Measurements from ENCODE around the gene CCDC178. TPM values are rescaled to one million over a fixed set of nuclear protein-coding genes. Genes with fewer than 3 reads are reported as not detected.

Gene CCDC178
- polyA plus RNA-seq, 1 donor from 2014 or later, result not detected

DNA sequence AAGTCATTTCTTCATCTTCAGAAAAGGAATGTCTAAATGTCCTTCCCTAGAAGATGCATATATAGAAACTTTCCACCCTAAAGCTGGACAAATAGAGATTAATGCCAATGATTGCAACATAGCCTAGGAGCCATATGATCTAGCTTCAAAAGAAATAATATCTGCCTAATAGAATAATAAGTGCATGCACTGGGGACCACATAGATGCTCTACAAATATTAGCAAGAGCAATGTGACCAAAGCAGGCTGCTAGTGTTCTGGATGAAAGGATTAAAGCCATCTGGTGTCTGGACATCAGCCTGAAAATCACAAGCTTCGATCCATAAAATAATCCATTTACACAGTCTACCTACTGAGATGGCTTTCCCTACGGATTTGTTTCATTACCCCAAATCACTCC lies 387.6 kb downstream of the CCDC178 start:
- Histone ChIP-seq H3K4me2 (ENCODE audit: low read length) (no peak overlapping the region), H4K20me1 (ENCODE audit: insufficient read depth) (no peaks in the 10 kb centered on the region), H3K4me3 (ENCODE audit: low read length) (no peak overlapping the region), H3K9me2 (ENCODE audit: insufficient read depth, low read length) (no peaks in the 10 kb centered on the region), H3K27ac (ENCODE audit: low read length) (no peak overlapping the region), H2AFZ (ENCODE audit: low read depth, low read length) (no peak overlapping the region), H3K79me2 (replicated peaks; ENCODE audit: insufficient read depth, low read length) (no peaks in the 10 kb centered on the region), H3K36me3 (ENCODE audit: insufficient read depth, low read length) (no peaks in the 10 kb centered on the region), H3K9ac (ENCODE audit: low read length) (no peak overlapping the region), H3F3A (ENCODE audit: insufficient read depth, low read length, poor library complexity, severe bottlenecking) (no peaks in the 10 kb centered on the region), H3K27me3 (ENCODE audit: insufficient read depth, low read depth, low read length) (no peaks in the 10 kb centered on the region), H3K9me3 (ENCODE audit: low read length) (no peaks in the 10 kb centered on the region)
- TF ChIP-seq TAF1 (IDR thresholded peaks at IDR 0.05; ENCODE audit: low read depth) (no peak), RAD21 (conservative IDR thresholded peaks at IDR 0.05) (no peak), POLR2AphosphoS5 (IDR thresholded peaks at IDR 0.05) (no peak), SMC3 (conservative IDR thresholded peaks at IDR 0.05; ENCODE audit: poor library complexity) (no peak), EZH2 (IDR thresholded peaks at IDR 0.05; ENCODE audit: borderline replicate concordance, insufficient read depth, low read length, poor library complexity, severe bottlenecking) (no peak), EP300 (conservative IDR thresholded peaks at IDR 0.05; ENCODE audit: poor library complexity, severe bottlenecking) (no peak), MXI1 (conservative IDR thresholded peaks at IDR 0.05; ENCODE audit: poor library complexity, severe bottlenecking) (no peak)
- TF ChIP-seq, protein P1, sequence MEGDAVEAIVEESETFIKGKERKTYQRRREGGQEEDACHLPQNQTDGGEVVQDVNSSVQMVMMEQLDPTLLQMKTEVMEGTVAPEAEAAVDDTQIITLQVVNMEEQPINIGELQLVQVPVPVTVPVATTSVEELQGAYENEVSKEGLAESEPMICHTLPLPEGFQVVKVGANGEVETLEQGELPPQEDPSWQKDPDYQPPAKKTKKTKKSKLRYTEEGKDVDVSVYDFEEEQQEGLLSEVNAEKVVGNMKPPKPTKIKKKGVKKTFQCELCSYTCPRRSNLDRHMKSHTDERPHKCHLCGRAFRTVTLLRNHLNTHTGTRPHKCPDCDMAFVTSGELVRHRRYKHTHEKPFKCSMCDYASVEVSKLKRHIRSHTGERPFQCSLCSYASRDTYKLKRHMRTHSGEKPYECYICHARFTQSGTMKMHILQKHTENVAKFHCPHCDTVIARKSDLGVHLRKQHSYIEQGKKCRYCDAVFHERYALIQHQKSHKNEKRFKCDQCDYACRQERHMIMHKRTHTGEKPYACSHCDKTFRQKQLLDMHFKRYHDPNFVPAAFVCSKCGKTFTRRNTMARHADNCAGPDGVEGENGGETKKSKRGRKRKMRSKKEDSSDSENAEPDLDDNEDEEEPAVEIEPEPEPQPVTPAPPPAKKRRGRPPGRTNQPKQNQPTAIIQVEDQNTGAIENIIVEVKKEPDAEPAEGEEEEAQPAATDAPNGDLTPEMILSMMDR (IDR thresholded peaks at IDR 0.05; ENCODE audit: poor library complexity, severe bottlenecking), result no peak
- TF ChIP-seq, protein P2, sequence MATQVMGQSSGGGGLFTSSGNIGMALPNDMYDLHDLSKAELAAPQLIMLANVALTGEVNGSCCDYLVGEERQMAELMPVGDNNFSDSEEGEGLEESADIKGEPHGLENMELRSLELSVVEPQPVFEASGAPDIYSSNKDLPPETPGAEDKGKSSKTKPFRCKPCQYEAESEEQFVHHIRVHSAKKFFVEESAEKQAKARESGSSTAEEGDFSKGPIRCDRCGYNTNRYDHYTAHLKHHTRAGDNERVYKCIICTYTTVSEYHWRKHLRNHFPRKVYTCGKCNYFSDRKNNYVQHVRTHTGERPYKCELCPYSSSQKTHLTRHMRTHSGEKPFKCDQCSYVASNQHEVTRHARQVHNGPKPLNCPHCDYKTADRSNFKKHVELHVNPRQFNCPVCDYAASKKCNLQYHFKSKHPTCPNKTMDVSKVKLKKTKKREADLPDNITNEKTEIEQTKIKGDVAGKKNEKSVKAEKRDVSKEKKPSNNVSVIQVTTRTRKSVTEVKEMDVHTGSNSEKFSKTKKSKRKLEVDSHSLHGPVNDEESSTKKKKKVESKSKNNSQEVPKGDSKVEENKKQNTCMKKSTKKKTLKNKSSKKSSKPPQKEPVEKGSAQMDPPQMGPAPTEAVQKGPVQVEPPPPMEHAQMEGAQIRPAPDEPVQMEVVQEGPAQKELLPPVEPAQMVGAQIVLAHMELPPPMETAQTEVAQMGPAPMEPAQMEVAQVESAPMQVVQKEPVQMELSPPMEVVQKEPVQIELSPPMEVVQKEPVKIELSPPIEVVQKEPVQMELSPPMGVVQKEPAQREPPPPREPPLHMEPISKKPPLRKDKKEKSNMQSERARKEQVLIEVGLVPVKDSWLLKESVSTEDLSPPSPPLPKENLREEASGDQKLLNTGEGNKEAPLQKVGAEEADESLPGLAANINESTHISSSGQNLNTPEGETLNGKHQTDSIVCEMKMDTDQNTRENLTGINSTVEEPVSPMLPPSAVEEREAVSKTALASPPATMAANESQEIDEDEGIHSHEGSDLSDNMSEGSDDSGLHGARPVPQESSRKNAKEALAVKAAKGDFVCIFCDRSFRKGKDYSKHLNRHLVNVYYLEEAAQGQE (IDR thresholded peaks at IDR 0.05; ENCODE audit: borderline replicate concordance), result no peak

DNA sequence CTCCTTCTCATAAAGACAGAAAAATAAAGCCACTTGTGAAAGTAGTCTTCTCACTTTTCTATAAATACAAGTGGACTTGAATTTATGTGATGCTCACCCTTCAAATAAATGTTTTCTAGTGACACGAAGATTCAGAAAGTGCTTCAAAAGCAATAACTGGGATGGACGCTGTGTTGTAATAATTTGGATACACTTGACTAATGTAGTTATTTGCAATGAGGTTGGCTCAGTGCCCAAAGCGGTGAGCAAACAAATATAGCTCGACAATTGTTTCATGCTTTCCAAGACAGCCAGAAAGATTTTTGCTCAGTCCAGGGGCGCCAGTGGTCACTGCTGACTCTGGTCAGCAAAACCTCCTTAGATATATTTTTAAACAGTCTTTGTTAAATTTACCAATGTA lies 389.1 kb downstream of the CCDC178 start:
- H3K79me2 ChIP-seq (replicated peaks; ENCODE audit: insufficient read depth, low read length), result no peaks in the 10 kb centered on the region
- no peak overlapping the region for H3K4me2 ChIP-seq (ENCODE audit: low read length)
- H3K9ac ChIP-seq (ENCODE audit: low read length), result no peak overlapping the region
- no peaks in the 10 kb centered on the region for H3K27me3 ChIP-seq (ENCODE audit: insufficient read depth, low read depth, low read length)
- no peaks in the 10 kb centered on the region for H3K9me3 ChIP-seq (ENCODE audit: low read length)
- TF ChIP-seq RAD21 (conservative IDR thresholded peaks at IDR 0.05) (no peak), POLR2AphosphoS5 (IDR thresholded peaks at IDR 0.05) (no peak), EZH2 (IDR thresholded peaks at IDR 0.05; ENCODE audit: borderline replicate concordance, insufficient read depth, low read length, poor library complexity, severe bottlenecking) (no peak), TAF1 (IDR thresholded peaks at IDR 0.05; ENCODE audit: low read depth) (no peak)
- no peak overlapping the region for H3K4me3 ChIP-seq (ENCODE audit: low read length)
- no peaks in the 10 kb centered on the region for H4K20me1 ChIP-seq (ENCODE audit: insufficient read depth)
- no peaks in the 10 kb centered on the region for H3F3A ChIP-seq (ENCODE audit: insufficient read depth, low read length, poor library complexity, severe bottlenecking)
- H3K9me2 ChIP-seq (ENCODE audit: insufficient read depth, low read length), result no peaks in the 10 kb centered on the region
- no peak overlapping the region for H3K27ac ChIP-seq (ENCODE audit: low read length)
- no peaks in the 10 kb centered on the region for H3K36me3 ChIP-seq (ENCODE audit: insufficient read depth, low read length)
- no peak overlapping the region for H2AFZ ChIP-seq (ENCODE audit: low read depth, low read length)
